Testis (tissue), 2 donors: ENCODE results near the gene ADM5.
"Not testable (repeated sequence)": the region's sequence is repeated elsewhere in the genome, so short reads cannot be mapped to it uniquely, and the experiment has no call there.

ENCODE experiments used
- POLR2A ChIP-seq: fragments of 450-650 bp; IDR thresholded peaks from one replicate; pipeline ENCODE4 v1.6.1; 2017; ENCODE audit warnings: antibody characterized with exemption, mild to moderate bottlenecking, moderate library complexity
- TF ChIP-seq, protein P1 (sequence below), 3 experiments: fragments of 450-650 bp in 2 of 3; fragments of 200-600 bp in 1 of 3; sonication (generic) in 1 of 3; IDR thresholded peaks; one replicate each; pipeline ENCODE4 v1.5.1; 2016 to 2019; ENCODE audit warnings: antibody characterized with exemption in 3 of 3, mild to moderate bottlenecking in 2 of 3, moderate library complexity in 1 of 3

DNA sequence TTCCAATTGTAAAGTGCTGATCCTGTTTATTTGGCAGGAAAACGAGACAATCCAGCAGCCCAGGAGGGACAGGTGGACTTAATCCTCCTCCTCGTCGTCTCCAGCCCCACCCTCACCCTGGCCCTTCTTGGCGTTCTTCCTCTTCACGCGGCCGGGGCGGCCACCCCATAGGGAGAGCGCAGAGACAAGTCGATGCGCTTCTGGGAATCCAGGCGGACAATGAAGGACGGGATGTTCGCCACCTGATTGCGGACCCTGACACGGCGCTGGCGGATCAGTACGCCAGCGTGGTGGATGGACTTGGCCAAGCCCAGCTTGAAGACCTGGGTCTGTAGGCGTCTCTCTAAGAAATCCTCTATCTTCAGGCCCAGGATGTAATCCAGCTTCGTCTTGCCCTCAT lies 30.0 kb downstream of the ADM5 start:
- TF ChIP-seq, protein P1, sequence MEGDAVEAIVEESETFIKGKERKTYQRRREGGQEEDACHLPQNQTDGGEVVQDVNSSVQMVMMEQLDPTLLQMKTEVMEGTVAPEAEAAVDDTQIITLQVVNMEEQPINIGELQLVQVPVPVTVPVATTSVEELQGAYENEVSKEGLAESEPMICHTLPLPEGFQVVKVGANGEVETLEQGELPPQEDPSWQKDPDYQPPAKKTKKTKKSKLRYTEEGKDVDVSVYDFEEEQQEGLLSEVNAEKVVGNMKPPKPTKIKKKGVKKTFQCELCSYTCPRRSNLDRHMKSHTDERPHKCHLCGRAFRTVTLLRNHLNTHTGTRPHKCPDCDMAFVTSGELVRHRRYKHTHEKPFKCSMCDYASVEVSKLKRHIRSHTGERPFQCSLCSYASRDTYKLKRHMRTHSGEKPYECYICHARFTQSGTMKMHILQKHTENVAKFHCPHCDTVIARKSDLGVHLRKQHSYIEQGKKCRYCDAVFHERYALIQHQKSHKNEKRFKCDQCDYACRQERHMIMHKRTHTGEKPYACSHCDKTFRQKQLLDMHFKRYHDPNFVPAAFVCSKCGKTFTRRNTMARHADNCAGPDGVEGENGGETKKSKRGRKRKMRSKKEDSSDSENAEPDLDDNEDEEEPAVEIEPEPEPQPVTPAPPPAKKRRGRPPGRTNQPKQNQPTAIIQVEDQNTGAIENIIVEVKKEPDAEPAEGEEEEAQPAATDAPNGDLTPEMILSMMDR (IDR thresholded peaks at IDR 0.05), result not testable (repeated sequence)
- not testable (repeated sequence) for TF ChIP-seq POLR2A
